Endothelial cell of umbilical vein (primary cell): ENCODE results near the gene WDR31. TPM values are rescaled to one million over a fixed set of nuclear protein-coding genes. Genes with fewer than 3 reads are reported as not detected.

Source experiments
- BruUV-seq: library from RNA; stranded (reverse); fragments of 400-500 nt; replicated peaks from 2 replicates; lab custom pipeline; 2021; lab: Mats Ljungman, UMichigan
- CTCF ChIA-PET: fragments of 300-600, 350-600 bp; sonication (Branson Sonifier 250); formaldehyde crosslinking; loops from one replicate; lab custom pipeline; 2021; ENCODE audit warnings: antibody characterized with exemption, inconsistent platforms; lab: Charles Lee
- POLR2A ChIA-PET: fragments of 300-600, 350-600 bp; sonication (Branson Sonifier 250); formaldehyde crosslinking; loops from one replicate; lab custom pipeline; 2021; ENCODE audit warnings: antibody characterized with exemption, inconsistent platforms; lab: Charles Lee
- DNase-seq: peaks from one replicate; pipeline ENCODE4 v3.0.0-alpha.2; 2011; ENCODE audit warnings: low read depth, low spot score
- FAIRE-seq: peaks from 2 replicates; lab custom pipeline; 2011; peaks lifted over from hg19 to GRCh38; lab: Jason Lieb, UNC
- H2AFZ ChIP-seq: 2 replicates; pipeline ENCODE4 v1.6.0; 2012; ENCODE audit warnings: low read depth, low read length, control low read depth, inconsistent platforms
- H3K27ac ChIP-seq: 2 replicates; pipeline ENCODE4 v1.5.1; 2011; ENCODE audit warnings: low read depth, mild to moderate bottlenecking, control low read depth, low read length, moderate library complexity; ENCODE audit not compliant: insufficient read depth
- H3K27me3 ChIP-seq, 2 experiments: 2 replicates each; pipeline versions ENCODE4 v1.6.0 to v1.6.1; 2011; ENCODE audit warnings: low read length in 2 of 2, mixed read lengths in 1 of 2; ENCODE audit not compliant: control insufficient read depth in 2 of 2, insufficient read depth in 2 of 2
- H3K36me3 ChIP-seq, 2 experiments: 2 replicates in 1 of 2; 3 replicates in 1 of 2; pipeline ENCODE4 v1.5.1; 2011; ENCODE audit warnings: low read length in 2 of 2, mild to moderate bottlenecking in 1 of 2, moderate library complexity in 1 of 2; ENCODE audit not compliant: control insufficient read depth in 2 of 2, insufficient read depth in 2 of 2; ENCODE audit errors: extremely low read depth in 1 of 2
- H3K4me1 ChIP-seq: 3 replicates; pipeline ENCODE4 v1.5.1; 2011; ENCODE audit warnings: mild to moderate bottlenecking, low read length; ENCODE audit not compliant: control insufficient read depth, insufficient read depth; ENCODE audit errors: extremely low read depth
- H3K4me2 ChIP-seq: 2 replicates; pipeline ENCODE4 v1.6.1; 2011; ENCODE audit warnings: low read length, control low read depth, mixed read lengths; ENCODE audit not compliant: insufficient read depth
- H3K4me3 ChIP-seq, 3 experiments: fragments of 200-600 bp in 1 of 3; sonication (generic), shearing (Covaris generic) in 1 of 3; replicated peaks in 1 of 3; 2 replicates each; pipeline ENCODE4 v1.5.1; 2011 to 2016; ENCODE audit warnings: control low read depth in 3 of 3, low read length in 3 of 3, mild to moderate bottlenecking in 2 of 3, inconsistent platforms in 1 of 3, low read depth in 1 of 3, moderate library complexity in 1 of 3; ENCODE audit not compliant: insufficient read depth in 1 of 3
- H3K79me2 ChIP-seq: 2 replicates; pipeline ENCODE4 v1.6.0; 2012; ENCODE audit warnings: low read length, inconsistent platforms; ENCODE audit not compliant: control insufficient read depth, insufficient read depth
- H3K9ac ChIP-seq: replicated peaks from 2 replicates; pipeline ENCODE3; 2011; ENCODE audit warnings: low read length, control low read depth; ENCODE audit not compliant: insufficient read depth; ENCODE audit errors: extremely low read depth
- H3K9me1 ChIP-seq: replicated peaks from 3 replicates; pipeline ENCODE4 v1.6.0; 2011; ENCODE audit warnings: mild to moderate bottlenecking, low read length; ENCODE audit not compliant: control insufficient read depth, insufficient read depth; ENCODE audit errors: extremely low read depth
- H3K9me3 ChIP-seq: replicated peaks from 2 replicates; pipeline ENCODE4 v1.5.1; 2012; ENCODE audit warnings: low read length, inconsistent platforms; ENCODE audit not compliant: control insufficient read depth, insufficient read depth
- H4K20me1 ChIP-seq: replicated peaks from 2 replicates; pipeline ENCODE3; 2011; ENCODE audit warnings: mild to moderate bottlenecking, low read length; ENCODE audit not compliant: control insufficient read depth, insufficient read depth; ENCODE audit errors: extremely low read depth
- CTCF ChIP-seq, 2 donors: IDR thresholded peaks; 1 replicate in 1 of 2; 2 replicates in 1 of 2; pipeline ENCODE4 v1.5.1; 2011; ENCODE audit warnings: low read length in 2 of 2, mild to moderate bottlenecking in 2 of 2, moderate library complexity in 2 of 2, control low read depth in 1 of 2, inconsistent platforms in 1 of 2, low read depth in 1 of 2; ENCODE audit not compliant: insufficient read depth in 1 of 2; ENCODE audit errors: extremely low read depth in 1 of 2
- EZH2 ChIP-seq: IDR thresholded peaks from 2 replicates; pipeline ENCODE4 v1.6.1; 2012; ENCODE audit warnings: borderline replicate concordance, low read depth, mild to moderate bottlenecking, moderate library complexity, low read length, inconsistent platforms; ENCODE audit not compliant: severe bottlenecking
- FOS ChIP-seq: IDR thresholded peaks from 2 replicates; pipeline ENCODE4 v1.6.1; 2011; ENCODE audit warnings: mild to moderate bottlenecking, low read length, moderate library complexity, borderline replicate concordance; ENCODE audit not compliant: insufficient read depth
- GATA2 ChIP-seq: IDR thresholded peaks from 2 replicates; pipeline ENCODE4 v1.7.0; 2011; ENCODE audit warnings: low read depth, mild to moderate bottlenecking, moderate library complexity, mixed read lengths, low read length; ENCODE audit not compliant: insufficient read length, insufficient read depth
- JUN ChIP-seq: IDR thresholded peaks from 2 replicates; pipeline ENCODE4 v1.6.1; 2011; ENCODE audit warnings: borderline replicate concordance, low read depth; ENCODE audit not compliant: insufficient read length, insufficient read depth
- MAX ChIP-seq: IDR thresholded peaks from 2 replicates; pipeline ENCODE4 v1.6.1; 2011; ENCODE audit not compliant: insufficient read depth, insufficient read length
- MYC ChIP-seq: IDR thresholded peaks from one replicate; pipeline ENCODE4 v1.6.1; 2011; ENCODE audit warnings: mild to moderate bottlenecking, low read depth, low read length
- POLR2A ChIP-seq: IDR thresholded peaks from 2 replicates; pipeline ENCODE4 v1.6.1; 2012; ENCODE audit warnings: low read depth, mild to moderate bottlenecking, control low read depth, low read length
- dilution Hi-C: fragments of 300-500 bp; cut with MboI; formaldehyde crosslinking; loops from one replicate; pipeline ENCODE4 v1.15.0; 2019; ENCODE audit warnings: low sequenced_read_pairs; ENCODE audit not compliant: extremely low pct_ligation_motif_present
- intact Hi-C: fragments of 100-400 bp; cut with micrococcal nuclease; formaldehyde crosslinking; loops from one replicate; pipeline ENCODE4 v1.10.0; 2022
- polyA plus RNA-seq, 4 experiments: library from polyadenylated mRNA; depleted of rRNA in 3 of 4; stranded (reverse) in 3 of 4; unstranded in 1 of 4; fragments of >200 nt; gene quantifications; 2 replicates each; pipeline versions ENCODE4 v1.2.1 to v1.2.3, GENCODE V29; 2011 to 2012; ENCODE audit warnings: missing spikeins in 1 of 4
- total RNA-seq: library from RNA; stranded (reverse); gene quantifications from 2 replicates; pipeline ENCODE4 v1.2.3, GENCODE V29; 2021

Gene WDR31
- total and polyA plus RNA-seq, 2 donors (not counting 3 experiments of a cell fraction or from before 2014, with no cell fraction given), result 0.22 to 1.00 TPM

GRCh38 chr9:113274474-113275156 is 65.5 kb downstream of the WDR31 start:
- peak; percentile 66 for DNase-seq
- Histone ChIP-seq H4K20me1 (no peaks in the 10 kb centered on the region), H3K4me3 (peak overlapping the region; percentile 55 to 81 (median 74)), H3K4me1 (peaks cover 13% of the 10 kb centered on the region), H3K79me2 (peaks cover 21% of the 10 kb centered on the region), H3K27me3 (no peaks in the 10 kb centered on the region), H3K27ac (peak overlapping the region; percentile 94), H3K9ac (peak overlapping the region; percentile 95), H3K9me1 (no peaks in the 10 kb centered on the region), H2AFZ (peak overlapping the region; percentile 26), H3K4me2 (peak overlapping the region; percentile 75), H3K36me3 (peaks cover 15% of the 10 kb centered on the region in 2 experiments), H3K9me3 (no peaks in the 10 kb centered on the region)
- POLR2A ChIA-PET, result interaction anchor here (0.6 to 1.7 kb wide), 9 partner anchors 20 to 400 kb away, joined by 3 to 9 read pairs (median 5); partner anchors contain the start of genes ALAD, C9orf43, FKBP15 and POLE3
- TF ChIP-seq JUN (no peak), MAX (no peak), GATA2 (no peak), CTCF (IDR thresholded peaks at IDR 0.05; ENCODE audit: extremely low read depth in 1 of 2, insufficient read depth in 1 of 2, low read depth in 1 of 2, low read length in 2 of 2) (peak; percentile 50 to 52), EZH2 (no peak), FOS (no peak), MYC (no peak), POLR2A (no peak)
- dilution Hi-C loops, result no loop called here
- BruUV-seq, result TSS peak; percentile 47
- intact Hi-C loops, result loop anchor here (1.0 to 2.0 kb wide), 9 partner anchors 53 to 408 kb away; partner anchors contain the start of genes ALAD, C9orf43, FKBP15 and POLE3
- CTCF ChIA-PET, result interaction anchor here (0.6 to 4.4 kb wide), 26 partner anchors 17 to 383 kb away, joined by 3 to 52 read pairs (median 4); partner anchors contain the start of genes ALAD, C9orf43, FKBP15 and POLE3
- peak; percentile 31 for FAIRE-seq
